Neuronal stem cell (in vitro differentiated cells): ENCODE measurements around the gene TAX1BP1.

ENCODE experiments used
- DNase-seq: peaks from one replicate; pipeline ENCODE4 v3.0.0-alpha.2; 2013; ENCODE audit warnings: low spot score
- H2AFZ ChIP-seq: one replicate; pipeline ENCODE4 v1.6.1; 2013; ENCODE audit warnings: mild to moderate bottlenecking, low read length, inconsistent platforms
- H2AK5ac ChIP-seq: 2 replicates; pipeline ENCODE4 v1.6.1; 2013; ENCODE audit warnings: low read depth, mild to moderate bottlenecking, inconsistent platforms, low read length, moderate library complexity, mixed read lengths
- H2BK120ac ChIP-seq: 2 replicates; pipeline ENCODE4 v1.6.1; 2013; ENCODE audit warnings: low read depth, mild to moderate bottlenecking, inconsistent platforms, low read length, moderate library complexity, mixed read lengths
- H2BK12ac ChIP-seq: one replicate; pipeline ENCODE4 v1.6.1; 2013; ENCODE audit warnings: low read length, inconsistent platforms
- H2BK15ac ChIP-seq: 2 replicates; pipeline ENCODE4 v1.6.1; 2013; ENCODE audit warnings: mild to moderate bottlenecking, low read length, inconsistent platforms, mixed read lengths
- H2BK5ac ChIP-seq: one replicate; pipeline ENCODE4 v1.6.1; 2013; ENCODE audit warnings: inconsistent platforms, mild to moderate bottlenecking, low read length, moderate library complexity
- H3K14ac ChIP-seq: one replicate; pipeline ENCODE4 v1.6.1; 2013; ENCODE audit warnings: low read length, inconsistent platforms
- H3K18ac ChIP-seq: 2 replicates; pipeline ENCODE4 v1.6.1; 2013; ENCODE audit warnings: low read length, inconsistent platforms
- H3K23ac ChIP-seq: 2 replicates; pipeline ENCODE4 v1.6.1; 2013; ENCODE audit warnings: low read depth, mild to moderate bottlenecking, mixed read lengths, low read length, inconsistent platforms; ENCODE audit not compliant: poor library complexity
- H3K27ac ChIP-seq: replicated peaks from 3 replicates; pipeline ENCODE4 v1.5.1; 2013; ENCODE audit warnings: low read length, inconsistent platforms
- H3K27me3 ChIP-seq, 3 experiments: 2 replicates each; pipeline ENCODE4 v1.6.1; 2013; ENCODE audit warnings: low read length in 3 of 3, mild to moderate bottlenecking in 2 of 3, inconsistent platforms in 1 of 3, low read depth in 1 of 3, mixed read lengths in 1 of 3, moderate library complexity in 1 of 3; ENCODE audit not compliant: control insufficient read depth in 3 of 3, insufficient read depth in 3 of 3
- H3K36me3 ChIP-seq, 2 donors: replicated peaks in 1 of 2; 2 replicates each; pipeline ENCODE4 v1.6.1; 2013; ENCODE audit warnings: low read length in 2 of 2; ENCODE audit not compliant: control insufficient read depth in 2 of 2, insufficient read depth in 2 of 2
- H3K4ac ChIP-seq: 2 replicates; pipeline ENCODE4 v1.6.1; 2013; ENCODE audit warnings: inconsistent platforms, mild to moderate bottlenecking, low read length, moderate library complexity
- H3K4me1 ChIP-seq, 2 donors: 1 replicate in 1 of 2; 2 replicates in 1 of 2; pipeline ENCODE4 v1.6.1; 2013; ENCODE audit warnings: low read length in 2 of 2, low read depth in 1 of 2; ENCODE audit not compliant: control insufficient read depth in 2 of 2, insufficient read depth in 1 of 2
- H3K4me2 ChIP-seq: one replicate; pipeline ENCODE4 v1.6.1; 2013; ENCODE audit warnings: mild to moderate bottlenecking, low read length, inconsistent platforms; ENCODE audit not compliant: insufficient read depth, poor library complexity, severe bottlenecking
- H3K4me3 ChIP-seq, 2 donors: 2 replicates each; pipeline ENCODE4 v1.5.1; 2013; ENCODE audit warnings: low read length in 2 of 2, mild to moderate bottlenecking in 2 of 2, inconsistent platforms in 1 of 2, moderate library complexity in 1 of 2
- H3K79me1 ChIP-seq: one replicate; pipeline ENCODE4 v1.6.1; 2013; ENCODE audit warnings: low read depth, mild to moderate bottlenecking, inconsistent platforms, low read length, moderate library complexity
- H3K9ac ChIP-seq: one replicate; pipeline ENCODE4 v1.6.1; 2013; ENCODE audit warnings: mild to moderate bottlenecking, low read depth, low read length, inconsistent platforms; ENCODE audit not compliant: poor library complexity
- H3K9me3 ChIP-seq, 2 donors: replicated peaks in 1 of 2; 2 replicates each; pipeline versions ENCODE3 to v1.6.1; 2013; ENCODE audit warnings: low read length in 2 of 2, mild to moderate bottlenecking in 2 of 2, inconsistent platforms in 1 of 2, low read depth in 1 of 2, mixed read lengths in 1 of 2, moderate library complexity in 1 of 2; ENCODE audit not compliant: control insufficient read depth in 2 of 2, insufficient read depth in 1 of 2
- H4K8ac ChIP-seq: one replicate; pipeline ENCODE4 v1.6.1; 2013; ENCODE audit warnings: low read depth, mild to moderate bottlenecking, inconsistent platforms, low read length, moderate library complexity
- H4K91ac ChIP-seq: one replicate; pipeline ENCODE4 v1.6.1; 2013; ENCODE audit warnings: low read length, low read depth, mild to moderate bottlenecking, inconsistent platforms; ENCODE audit not compliant: poor library complexity
- WGBS, 2 donors: extraction: QIAGEN DNeasy Blood & Tissue Kit; methylation state at CpG; one replicate each; pipeline ENCODE4 v1.1.7; 2013; ENCODE audit warnings: missing lambda C conversion rate in 2 of 2, mixed read lengths in 1 of 2; ENCODE audit not compliant: insufficient read length in 2 of 2, insufficient replicate concordance in 1 of 2; ENCODE audit errors: extremely low coverage in 2 of 2; 5-methylcytosine and 5-hydroxymethylcytosine counted together

Gene TAX1BP1

DNA sequence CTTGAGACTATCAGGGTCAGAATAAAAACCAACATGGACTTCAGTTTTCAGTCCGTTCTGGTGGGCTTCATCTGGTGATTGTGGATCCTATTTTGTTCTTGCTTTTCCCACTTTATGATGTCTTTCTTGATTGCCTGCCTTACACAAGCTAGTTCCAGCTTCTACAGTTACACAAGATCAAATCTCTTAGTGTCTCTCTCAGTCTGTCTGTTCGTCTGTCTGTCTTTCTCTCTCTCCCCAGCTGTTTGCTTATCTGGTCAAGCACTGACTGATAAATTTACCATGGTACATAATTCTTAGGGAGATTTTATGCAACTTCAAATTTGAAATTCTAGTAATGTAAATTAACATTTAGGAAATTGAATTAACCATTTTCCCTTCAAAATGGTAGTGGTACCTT, 35.8 kb downstream of the TAX1BP1 start:
- H2AK5ac ChIP-seq = no peak overlapping the region
- no peak for DNase-seq

DNA sequence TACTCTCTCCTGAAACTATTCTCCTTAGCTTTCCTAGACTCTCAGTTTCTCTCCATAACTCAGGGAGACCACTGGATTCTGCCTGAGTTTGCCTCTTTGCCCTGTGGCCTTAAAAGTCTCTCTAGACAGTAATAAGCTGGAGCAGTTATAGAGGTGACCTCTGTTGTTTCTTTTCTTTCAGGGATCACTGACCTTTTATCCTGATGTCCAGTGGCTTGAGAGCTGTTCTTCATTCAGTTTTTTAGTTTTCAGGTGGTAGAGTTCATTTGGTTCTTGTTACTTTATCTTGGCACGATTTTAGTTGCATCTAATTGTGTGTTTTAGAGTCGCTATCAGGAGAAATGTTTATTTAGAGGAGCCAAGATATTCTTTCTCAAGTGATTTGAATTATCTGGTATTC, 37.7 kb downstream of the TAX1BP1 start:
- no peak overlapping the region for H3K23ac ChIP-seq
- no CpG with 5 or more reads among the region's 2 CpGs for WGBS, 2 donors
- peaks cover 0 to 13% of the 10 kb centered on the region in 2 donors for H3K36me3 ChIP-seq
- H2BK15ac ChIP-seq = no peak overlapping the region
- no peak overlapping the region for H3K4me3 ChIP-seq
- no peak overlapping the region for H3K27ac ChIP-seq
- no peak overlapping the region for H4K91ac ChIP-seq
- H3K14ac ChIP-seq = no peak overlapping the region
- no peak overlapping the region for H2BK12ac ChIP-seq
- no peaks in the 10 kb centered on the region for H3K79me1 ChIP-seq
- no peak overlapping the region for H4K8ac ChIP-seq
- H3K18ac ChIP-seq = no peak overlapping the region
- H3K4me2 ChIP-seq = no peak overlapping the region
- no peak overlapping the region for H3K4ac ChIP-seq
- H3K4me1 ChIP-seq = no peaks in the 10 kb centered on the region
- H2BK120ac ChIP-seq = no peak overlapping the region
- H2AFZ ChIP-seq = no peak overlapping the region
- H3K9me3 ChIP-seq = peaks cover 0 to 3% of the 10 kb centered on the region in 2 donors
- H3K27me3 ChIP-seq = no peaks in the 10 kb centered on the region
- no peak for DNase-seq
- no peak overlapping the region for H2BK5ac ChIP-seq
- H2AK5ac ChIP-seq = no peak overlapping the region
- H3K9ac ChIP-seq = no peak overlapping the region

More for the DNA sequence above, 35.8 kb downstream of the TAX1BP1 start:
- Histone ChIP-seq H4K8ac (no peak overlapping the region), H2AFZ (no peak overlapping the region), H3K23ac (no peak overlapping the region), H3K9me3 (peaks cover 0 to 3% of the 10 kb centered on the region in 2 donors), H2BK15ac (no peak overlapping the region), H3K18ac (no peak overlapping the region), H3K4me2 (no peak overlapping the region), H3K4ac (no peak overlapping the region), H4K91ac (no peak overlapping the region), H3K4me3 (no peak overlapping the region), H3K9ac (no peak overlapping the region), H2BK120ac (no peak overlapping the region), H3K27ac (no peak overlapping the region), H2BK5ac (no peak overlapping the region), H2BK12ac (no peak overlapping the region), H3K27me3 (no peaks in the 10 kb centered on the region), H3K79me1 (no peaks in the 10 kb centered on the region), H3K36me3 (peaks cover 0 to 31% of the 10 kb centered on the region in 2 donors), H3K4me1 (no peaks in the 10 kb centered on the region), H3K14ac (no peak overlapping the region)
- no CpG with 5 or more reads among the region's 2 CpGs for WGBS, 2 donors

- no peak overlapping the region for H2AK5ac ChIP-seq
- no peak overlapping the region for H4K8ac ChIP-seq
Measured at GRCh38 chr7:27779873-27780272, 39.9 kb downstream of the TAX1BP1 start.

GRCh38 chr7:27781188-27781587, 41.2 kb downstream of the TAX1BP1 start:
- Histone ChIP-seq H4K8ac (no peak overlapping the region), H2AK5ac (no peak overlapping the region), H3K4ac (no peak overlapping the region), H2BK5ac (no peak overlapping the region), H3K18ac (no peak overlapping the region), H3K9ac (no peak overlapping the region), H2BK120ac (no peak overlapping the region), H3K27me3 (no peaks in the 10 kb centered on the region), H2BK15ac (no peak overlapping the region), H3K27ac (no peak overlapping the region), H3K9me3 (peaks cover 0 to 3% of the 10 kb centered on the region in 2 donors), H3K4me1 (no peaks in the 10 kb centered on the region), H3K23ac (no peak overlapping the region), H3K4me2 (no peak overlapping the region), H3K79me1 (no peaks in the 10 kb centered on the region), H3K4me3 (no peak overlapping the region), H4K91ac (no peak overlapping the region), H3K36me3 (peaks cover 3 to 19% of the 10 kb centered on the region in 2 donors), H2AFZ (no peak overlapping the region), H3K14ac (no peak overlapping the region), H2BK12ac (no peak overlapping the region)
- no peak for DNase-seq
- no CpG with 5 or more reads among the region's 2 CpGs for WGBS, 2 donors

More at GRCh38 chr7:27779873-27780272, 39.9 kb downstream of the TAX1BP1 start:
- Histone ChIP-seq H3K4ac (no peak overlapping the region), H2BK120ac (no peak overlapping the region), H3K27ac (no peak overlapping the region), H3K36me3 (peaks cover 0 to 9% of the 10 kb centered on the region in 2 donors), H2AFZ (no peak overlapping the region), H3K4me1 (no peaks in the 10 kb centered on the region), H4K91ac (no peak overlapping the region), H2BK12ac (no peak overlapping the region), H3K4me2 (no peak overlapping the region), H3K23ac (no peak overlapping the region), H2BK15ac (no peak overlapping the region), H2BK5ac (no peak overlapping the region), H3K79me1 (no peaks in the 10 kb centered on the region), H3K14ac (no peak overlapping the region), H3K4me3 (no peak overlapping the region), H3K9me3 (peaks cover 0 to 3% of the 10 kb centered on the region in 2 donors), H3K9ac (no peak overlapping the region), H3K27me3 (no peaks in the 10 kb centered on the region), H3K18ac (no peak overlapping the region)
- DNase-seq = no peak
